BE2C (cell line): ENCODE measurements around the gene LAMA3.

ENCODE experiments used
- DNase-seq: peaks from one replicate; pipeline ENCODE4 v3.0.0-alpha.2; 2020
- H3K27me3 ChIP-seq: fragments of 250-450 bp; sonication (Bioruptor Pico); 2 replicates; pipeline ENCODE4 v1.5.1; 2020; ENCODE audit warnings: mild to moderate bottlenecking
- H3K36me3 ChIP-seq: fragments of 250-450 bp; sonication (Bioruptor Pico); 2 replicates; pipeline ENCODE4 v1.5.1; 2020; ENCODE audit warnings: mild to moderate bottlenecking
- H3K4me1 ChIP-seq: fragments of 250-450 bp; sonication (Bioruptor Pico); 2 replicates; pipeline ENCODE4 v1.5.1; 2020
- H3K4me3 ChIP-seq: 2 replicates; pipeline ENCODE4 v1.5.1; 2011; ENCODE audit warnings: low read depth, low read length
- H3K9me3 ChIP-seq: fragments of 250-450 bp; sonication (Bioruptor Pico); 2 replicates; pipeline ENCODE4 v1.5.1; 2020
- CTCF ChIP-seq: IDR thresholded peaks from 2 replicates; pipeline ENCODE4 v1.5.1; 2012; ENCODE audit warnings: mild to moderate bottlenecking, low read depth, low read length

LAMA3 gene

GRCh38 chr18:23992941-23993280 lies 303.7 kb downstream of the LAMA3 start:
- H3K27me3 ChIP-seq, result no peaks in the 10 kb centered on the region
- no peaks in the 10 kb centered on the region for H3K36me3 ChIP-seq
- TF ChIP-seq CTCF, result no peak
- DNase-seq, result no peak
- no peaks in the 10 kb centered on the region for H3K9me3 ChIP-seq
- no peak overlapping the region for H3K4me3 ChIP-seq
- H3K4me1 ChIP-seq, result no peaks in the 10 kb centered on the region

GRCh38 chr18:23994361-23994902 lies 305.2 kb downstream of the LAMA3 start:
- H3K9me3 ChIP-seq, result no peaks in the 10 kb centered on the region
- peak; percentile 47 for DNase-seq
- no peak for TF ChIP-seq CTCF
- no peaks in the 10 kb centered on the region for H3K4me1 ChIP-seq
- no peaks in the 10 kb centered on the region for H3K36me3 ChIP-seq
- H3K27me3 ChIP-seq, result no peaks in the 10 kb centered on the region
- peak overlapping the region; percentile 44 for H3K4me3 ChIP-seq

- H3K27me3 ChIP-seq, result no peaks in the 10 kb centered on the region
- H3K36me3 ChIP-seq, result no peaks in the 10 kb centered on the region
- TF ChIP-seq CTCF, result no peak
- no peaks in the 10 kb centered on the region for H3K9me3 ChIP-seq
- DNase-seq, result no peak
- H3K4me3 ChIP-seq, result no peak overlapping the region
- H3K4me1 ChIP-seq, result no peaks in the 10 kb centered on the region
Observed at GRCh38 chr18:23995180-23995579, 305.9 kb downstream of the LAMA3 start.

GRCh38 chr18:23998018-23998417 lies 308.8 kb downstream of the LAMA3 start:
- no peak for DNase-seq
- no peak for TF ChIP-seq CTCF
- no peaks in the 10 kb centered on the region for H3K4me1 ChIP-seq
- no peaks in the 10 kb centered on the region for H3K9me3 ChIP-seq
- no peaks in the 10 kb centered on the region for H3K27me3 ChIP-seq
- no peaks in the 10 kb centered on the region for H3K36me3 ChIP-seq
- no peak overlapping the region for H3K4me3 ChIP-seq

- no peak for DNase-seq
- Histone ChIP-seq H3K27me3 (no peaks in the 10 kb centered on the region), H3K4me1 (no peaks in the 10 kb centered on the region), H3K4me3 (no peak overlapping the region), H3K36me3 (no peaks in the 10 kb centered on the region), H3K9me3 (no peaks in the 10 kb centered on the region)
- no peak for TF ChIP-seq CTCF
Observed at GRCh38 chr18:23998820-23999219, 309.6 kb downstream of the LAMA3 start.

GRCh38 chr18:24000613-24001490 lies 311.6 kb downstream of the LAMA3 start:
- no peak for DNase-seq
- H3K4me3 ChIP-seq, result no peak overlapping the region

More at GRCh38 chr18:24000613-24001490, 311.6 kb downstream of the LAMA3 start:
- H3K36me3 ChIP-seq, result no peaks in the 10 kb centered on the region
- no peaks in the 10 kb centered on the region for H3K27me3 ChIP-seq
- TF ChIP-seq CTCF, result no peak
- H3K9me3 ChIP-seq, result no peaks in the 10 kb centered on the region
- no peaks in the 10 kb centered on the region for H3K4me1 ChIP-seq
